ENCODE measurements around the gene MBNL2.

The MBNL2 gene

GRCh38 chr13:97257800-97258799, 36.0 kb downstream of the MBNL2 start:
- no peak for TF ChIP-seq POLR2A (IDR thresholded peaks at IDR 0.05; ENCODE audit: low read depth, low read length)
- no peak for TF ChIP-seq POLR2AphosphoS5 (IDR thresholded peaks at IDR 0.05; ENCODE audit: low read depth, low read length)
- no peak for TF ChIP-seq TAF1 (IDR thresholded peaks at IDR 0.05; ENCODE audit: borderline replicate concordance, low read depth, low read length)
- DNase-seq (ENCODE audit: insufficient read length), result no peak
- FAIRE-seq, result no peak

GRCh38 chr13:97258801-97259200, 36.7 kb downstream of the MBNL2 start:
- no peak for DNase-seq (ENCODE audit: insufficient read length)
- FAIRE-seq, result no peak
- no peak for TF ChIP-seq POLR2A (IDR thresholded peaks at IDR 0.05; ENCODE audit: low read depth, low read length)
- no peak for TF ChIP-seq TAF1 (IDR thresholded peaks at IDR 0.05; ENCODE audit: borderline replicate concordance, low read depth, low read length)
- TF ChIP-seq POLR2AphosphoS5 (IDR thresholded peaks at IDR 0.05; ENCODE audit: low read depth, low read length), result no peak

- DNase-seq (ENCODE audit: insufficient read length), result no peak
- FAIRE-seq, result no peak
- no peak for TF ChIP-seq TAF1 (IDR thresholded peaks at IDR 0.05; ENCODE audit: borderline replicate concordance, low read depth, low read length)
- no peak for TF ChIP-seq POLR2AphosphoS5 (IDR thresholded peaks at IDR 0.05; ENCODE audit: low read depth, low read length)
- no peak for TF ChIP-seq POLR2A (IDR thresholded peaks at IDR 0.05; ENCODE audit: low read depth, low read length)
Measured at GRCh38 chr13:97259410-97259797, 37.3 kb downstream of the MBNL2 start.

GRCh38 chr13:97259798-97260714, 37.9 kb downstream of the MBNL2 start:
- FAIRE-seq, result no peak
- no peak for TF ChIP-seq POLR2AphosphoS5 (IDR thresholded peaks at IDR 0.05; ENCODE audit: low read depth, low read length)
- TF ChIP-seq TAF1 (IDR thresholded peaks at IDR 0.05; ENCODE audit: borderline replicate concordance, low read depth, low read length), result no peak
- no peak for TF ChIP-seq POLR2A (IDR thresholded peaks at IDR 0.05; ENCODE audit: low read depth, low read length)
- DNase-seq (ENCODE audit: insufficient read length), result no peak

- TF ChIP-seq POLR2A (IDR thresholded peaks at IDR 0.05; ENCODE audit: low read depth, low read length) (no peak), TAF1 (IDR thresholded peaks at IDR 0.05; ENCODE audit: borderline replicate concordance, low read depth, low read length) (no peak), POLR2AphosphoS5 (IDR thresholded peaks at IDR 0.05; ENCODE audit: low read depth, low read length) (no peak)
- DNase-seq (ENCODE audit: insufficient read length) (peak; percentile 25), FAIRE-seq (peak; percentile 9)
Measured at GRCh38 chr13:97261254-97262005, 39.3 kb downstream of the MBNL2 start.

- TF ChIP-seq POLR2AphosphoS5 (IDR thresholded peaks at IDR 0.05; ENCODE audit: low read depth, low read length) (no peak), POLR2A (IDR thresholded peaks at IDR 0.05; ENCODE audit: low read depth, low read length) (no peak), TAF1 (IDR thresholded peaks at IDR 0.05; ENCODE audit: borderline replicate concordance, low read depth, low read length) (no peak)
- FAIRE-seq (no peak), DNase-seq (ENCODE audit: insufficient read length) (no peak)
Measured at GRCh38 chr13:97262058-97262457, 39.9 kb downstream of the MBNL2 start.

- no peak for FAIRE-seq
- DNase-seq (ENCODE audit: insufficient read length), result no peak
- TF ChIP-seq POLR2A (IDR thresholded peaks at IDR 0.05; ENCODE audit: low read depth, low read length), result no peak
- no peak for TF ChIP-seq TAF1 (IDR thresholded peaks at IDR 0.05; ENCODE audit: borderline replicate concordance, low read depth, low read length)
- TF ChIP-seq POLR2AphosphoS5 (IDR thresholded peaks at IDR 0.05; ENCODE audit: low read depth, low read length), result no peak
Measured at GRCh38 chr13:97263160-97263559, 41.0 kb downstream of the MBNL2 start.

- FAIRE-seq (no peak), DNase-seq (ENCODE audit: insufficient read length) (no peak)
- TF ChIP-seq TAF1 (IDR thresholded peaks at IDR 0.05; ENCODE audit: borderline replicate concordance, low read depth, low read length) (no peak), POLR2AphosphoS5 (IDR thresholded peaks at IDR 0.05; ENCODE audit: low read depth, low read length) (no peak), POLR2A (IDR thresholded peaks at IDR 0.05; ENCODE audit: low read depth, low read length) (no peak)
Measured at GRCh38 chr13:97264663-97265062, 42.5 kb downstream of the MBNL2 start.

GRCh38 chr13:97266332-97266731, 44.2 kb downstream of the MBNL2 start:
- no peak for DNase-seq (ENCODE audit: insufficient read length)
- no peak for FAIRE-seq
- TF ChIP-seq POLR2A (IDR thresholded peaks at IDR 0.05; ENCODE audit: low read depth, low read length), result no peak

GRCh38 chr13:97266772-97267417, 44.8 kb downstream of the MBNL2 start:
- TF ChIP-seq POLR2A (IDR thresholded peaks at IDR 0.05; ENCODE audit: low read depth, low read length) (no peak), TAF1 (IDR thresholded peaks at IDR 0.05; ENCODE audit: borderline replicate concordance, low read depth, low read length) (no peak), POLR2AphosphoS5 (IDR thresholded peaks at IDR 0.05; ENCODE audit: low read depth, low read length) (no peak)
- DNase-seq (ENCODE audit: insufficient read length) (no peak), FAIRE-seq (no peak)
